ENCODE data around the gene ZNF512B.

Gene ZNF512B

DNA sequence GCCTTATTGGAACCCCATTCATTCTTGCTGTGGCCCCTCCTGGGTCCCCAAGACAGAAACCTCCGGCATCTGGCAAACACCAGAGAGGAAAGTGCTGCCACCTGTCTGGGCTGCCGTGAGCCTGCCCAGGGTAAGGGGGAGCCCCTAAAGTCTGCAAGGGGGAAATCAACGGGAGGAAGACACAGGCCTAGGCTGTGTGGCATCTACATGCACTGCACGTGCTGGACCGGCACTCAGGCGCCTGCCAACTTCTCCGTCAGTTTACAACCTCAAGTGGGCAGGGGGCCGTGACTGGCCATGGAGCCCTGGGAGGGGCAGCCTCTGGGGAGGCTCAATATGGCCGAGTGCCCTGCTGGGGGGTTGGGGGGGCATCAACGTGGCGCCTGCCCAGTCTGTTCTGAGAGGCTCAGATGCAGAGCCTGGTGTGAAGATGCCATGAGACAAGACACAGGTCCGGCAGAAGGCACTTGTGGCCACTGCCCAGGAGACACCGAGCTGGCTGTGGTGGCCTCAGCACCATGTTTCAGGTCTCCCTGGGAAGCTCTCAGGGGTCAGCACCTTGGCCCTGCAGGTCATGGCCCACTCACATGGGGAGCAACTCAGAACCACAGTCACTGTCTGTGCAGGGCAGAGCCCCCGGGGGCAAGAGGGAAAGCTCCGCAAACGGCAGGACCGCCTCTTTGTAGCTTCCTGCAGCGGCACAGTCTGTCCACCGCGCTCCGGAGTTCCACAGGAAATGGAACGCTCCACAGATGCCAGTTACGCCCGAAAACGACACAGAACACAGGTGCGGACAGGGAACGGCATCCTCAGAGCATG is 21.9 kb downstream of the ZNF512B start:
- no peak for DNase-seq

- DNase-seq, result no peak
These were observed 22.6 kb downstream of the ZNF512B start for GRCh38 chr20:63946986-63947637.

GRCh38 chr20:63945921-63946920 is 23.5 kb downstream of the ZNF512B start:
- DNase-seq, result no peak

DNA sequence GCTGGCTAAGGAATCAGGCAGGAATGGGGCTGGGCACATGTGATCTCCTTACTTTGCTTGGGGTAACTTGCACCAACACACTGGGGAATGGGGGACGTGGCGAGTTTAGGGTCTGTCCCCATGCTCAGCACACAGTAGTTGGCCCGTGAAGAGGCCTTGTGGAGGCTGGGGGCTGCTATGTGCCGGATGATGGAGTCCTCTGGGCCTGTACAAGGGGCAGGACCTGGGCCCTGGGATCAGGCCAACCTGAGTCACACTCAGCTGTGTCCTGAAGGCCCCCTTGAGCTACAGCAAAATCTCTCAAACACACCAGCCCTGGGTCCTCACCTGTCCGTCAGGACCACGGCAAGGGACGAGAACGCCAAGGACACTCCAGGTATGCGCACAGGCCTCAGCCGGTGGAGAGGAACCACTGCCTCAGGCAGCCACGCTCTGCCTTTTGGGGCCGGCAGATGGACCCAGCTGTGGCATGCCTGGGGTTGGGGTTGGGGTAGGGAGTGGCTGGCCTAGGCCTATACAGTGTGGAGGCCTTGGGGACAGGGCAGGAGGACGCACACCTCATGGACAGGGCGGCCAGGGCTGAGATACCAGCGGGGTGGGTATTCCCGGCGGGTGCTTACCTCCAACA is 24.6 kb downstream of the ZNF512B start:
- DNase-seq, result no peak

DNA sequence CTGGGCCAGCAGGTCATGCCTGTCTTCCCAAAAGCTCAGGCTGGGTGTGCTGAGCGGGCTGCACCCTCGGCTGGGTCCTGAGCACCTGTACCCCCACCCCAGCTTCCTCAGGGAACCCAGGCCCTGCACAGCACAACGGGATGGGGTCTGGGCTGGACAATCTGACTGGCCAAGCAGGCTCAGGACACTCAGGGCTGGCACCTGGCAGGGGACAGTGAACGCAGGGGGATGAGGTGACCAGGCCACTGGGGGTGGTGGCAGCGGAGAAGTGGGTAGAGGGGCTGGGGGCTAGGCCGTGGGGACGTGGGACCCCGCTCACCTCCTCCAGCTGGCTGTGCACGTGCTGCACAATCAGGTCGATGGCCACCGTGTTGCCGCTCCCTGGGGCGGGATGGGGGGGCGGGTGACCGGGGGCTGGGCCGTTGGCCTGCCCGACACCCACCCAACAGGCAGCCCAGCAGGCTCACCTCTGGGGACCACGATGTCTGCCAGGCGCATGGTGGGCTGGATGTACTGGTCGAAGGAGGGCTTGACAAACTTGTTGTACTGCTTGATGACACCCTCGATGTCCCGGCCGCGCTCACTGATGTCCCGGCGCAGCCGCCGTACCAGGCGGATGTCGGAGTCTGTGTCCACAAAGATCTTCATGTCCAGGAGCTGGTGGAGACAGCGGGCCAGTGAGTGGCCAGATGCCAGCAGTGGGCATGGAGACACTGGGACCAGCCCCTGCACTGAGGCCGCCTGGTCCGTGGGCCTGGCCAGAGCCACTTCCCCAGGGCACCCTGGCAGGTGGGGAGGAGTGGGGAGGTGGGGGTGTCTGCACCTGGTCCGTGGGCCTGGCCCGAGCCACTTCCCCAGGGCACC is 25.4 kb downstream of the ZNF512B start:
- no peak for DNase-seq

DNA sequence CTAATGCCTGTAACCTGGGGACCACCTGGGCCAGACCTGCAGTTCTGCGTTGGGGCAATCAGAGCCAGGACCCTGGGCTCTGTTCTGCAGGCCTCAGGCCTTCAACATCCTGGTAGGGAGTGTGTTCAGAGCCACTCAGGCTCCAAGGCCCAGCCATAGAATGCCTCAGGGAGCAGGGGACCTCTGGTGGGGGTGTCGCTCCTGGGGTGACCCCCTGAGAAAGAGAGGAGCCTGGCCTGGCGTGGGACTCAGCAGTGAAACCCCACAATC is 26.0 kb downstream of the ZNF512B start:
- DNase-seq, result no peak

DNA sequence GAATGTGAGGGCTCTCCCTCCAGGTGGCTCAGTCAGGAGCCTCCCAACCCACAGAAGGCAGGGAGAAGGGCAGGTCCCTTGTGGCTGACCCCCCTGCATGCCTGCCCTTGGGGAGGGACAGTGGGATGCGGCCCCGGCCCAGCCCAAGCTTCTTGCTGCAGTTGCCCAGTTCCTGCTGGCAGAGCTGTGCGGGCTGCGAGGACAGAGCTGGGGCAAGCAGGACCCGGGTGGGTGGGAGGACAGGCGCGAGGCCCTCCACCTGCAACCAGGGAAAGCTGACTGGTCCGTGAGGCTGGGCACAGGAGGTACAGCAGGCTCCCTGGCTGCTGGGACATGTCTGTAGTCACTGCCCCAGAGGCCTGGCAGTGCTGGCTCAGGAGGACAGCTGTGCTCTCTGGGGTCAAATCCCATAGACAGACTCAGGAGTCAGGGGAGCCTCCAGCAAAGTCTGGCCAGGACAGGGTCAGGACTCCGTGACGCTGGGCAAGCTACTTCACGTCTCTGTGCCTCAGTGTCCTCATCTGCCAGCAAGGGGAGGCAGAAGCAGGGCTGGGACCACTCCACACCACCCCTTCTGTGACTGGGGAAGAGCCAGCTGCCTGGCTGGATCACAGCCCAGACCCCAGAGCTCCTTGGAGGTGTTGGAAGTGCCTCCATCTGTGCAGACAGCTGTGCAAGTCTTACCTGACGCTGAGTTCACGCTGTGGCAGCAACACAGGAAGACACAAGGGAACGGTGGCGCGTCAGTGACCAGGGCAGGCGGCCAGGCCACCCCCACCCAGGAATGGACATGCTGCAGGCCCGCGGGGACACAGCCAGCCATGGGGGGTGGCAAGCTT is 26.5 kb downstream of the ZNF512B start:
- DNase-seq, result no peak

DNA sequence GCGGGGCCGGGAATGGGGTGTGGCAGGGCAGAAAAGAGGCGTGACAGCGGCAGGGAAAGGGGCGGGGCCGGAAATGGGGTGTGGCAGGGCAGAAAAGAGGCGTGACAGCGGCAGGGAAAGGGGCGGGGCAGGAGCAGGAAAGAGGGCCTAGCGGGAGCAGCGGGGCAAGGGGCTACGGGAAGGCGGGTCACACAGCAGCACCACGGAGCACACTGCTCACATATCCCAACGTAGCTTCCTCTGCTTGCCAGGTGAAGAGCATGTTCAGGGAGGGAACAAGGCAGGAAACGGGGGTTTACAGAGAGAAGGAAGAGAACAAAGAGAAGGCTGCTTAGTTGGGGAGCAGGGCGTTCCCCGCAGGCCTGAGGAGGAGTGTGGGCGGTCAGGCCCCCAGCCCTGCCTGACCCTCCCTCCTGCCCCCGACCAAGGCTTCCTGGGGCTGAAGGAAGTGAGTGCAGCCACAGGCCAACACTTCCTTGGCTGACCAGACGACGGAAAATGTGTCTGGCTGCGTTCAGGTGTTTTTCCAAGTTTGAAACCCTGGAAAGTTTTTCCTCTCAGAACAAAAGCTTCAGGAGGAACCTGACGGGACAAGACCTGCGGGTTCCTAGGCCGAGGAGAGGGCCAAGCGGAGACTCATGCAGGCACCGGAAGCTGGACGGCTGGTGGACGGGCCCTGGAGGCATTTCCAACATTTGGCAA is 27.3 kb downstream of the ZNF512B start:
- DNase-seq, result peak in 4 of 5 experiments; percentile 23 to 48 (median 41)

- peak; percentile 27 to 93 (median 77) for DNase-seq
These were observed 28.2 kb downstream of the ZNF512B start for GRCh38 chr20:63941282-63942081.

DNA sequence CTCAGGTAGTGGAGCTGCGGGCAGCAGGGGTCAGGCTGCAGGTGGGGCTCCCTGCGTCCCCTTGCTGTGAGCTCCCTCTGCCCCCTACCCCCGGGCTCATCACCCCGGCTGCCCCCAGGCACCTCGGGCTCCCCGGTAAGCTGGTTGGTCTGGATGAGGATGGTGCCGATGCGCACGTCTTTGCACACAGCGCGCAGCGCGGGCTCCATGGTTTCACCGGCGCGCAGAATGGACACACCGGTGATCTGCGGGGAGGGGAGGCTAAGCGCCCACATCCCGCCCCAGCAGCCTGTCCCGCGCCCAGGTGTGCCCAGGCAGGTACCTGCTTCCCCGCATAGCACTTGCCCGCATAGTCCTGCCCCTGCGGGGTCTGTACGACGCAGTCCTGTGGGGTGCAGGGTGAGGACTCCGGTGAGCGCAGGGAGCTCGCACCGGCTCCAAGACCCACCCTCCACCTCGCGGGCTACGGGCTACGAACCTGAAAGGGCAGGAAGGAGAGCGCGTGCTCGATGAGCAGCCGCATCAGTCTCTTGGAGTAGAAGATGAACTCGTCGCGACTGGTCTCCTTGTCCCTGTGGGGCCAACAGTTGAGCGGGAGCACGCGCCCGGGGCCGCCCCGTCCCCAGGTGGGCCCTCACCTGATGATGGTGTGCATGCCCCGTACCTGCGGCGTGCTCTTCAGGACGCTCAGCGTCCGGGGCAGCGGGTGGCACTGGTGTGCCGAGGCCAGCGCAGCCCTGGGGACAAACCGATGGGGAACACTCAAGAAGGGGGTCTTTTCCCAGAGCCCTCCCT is 29.1 kb downstream of the ZNF512B start:
- no peak for DNase-seq

DNA sequence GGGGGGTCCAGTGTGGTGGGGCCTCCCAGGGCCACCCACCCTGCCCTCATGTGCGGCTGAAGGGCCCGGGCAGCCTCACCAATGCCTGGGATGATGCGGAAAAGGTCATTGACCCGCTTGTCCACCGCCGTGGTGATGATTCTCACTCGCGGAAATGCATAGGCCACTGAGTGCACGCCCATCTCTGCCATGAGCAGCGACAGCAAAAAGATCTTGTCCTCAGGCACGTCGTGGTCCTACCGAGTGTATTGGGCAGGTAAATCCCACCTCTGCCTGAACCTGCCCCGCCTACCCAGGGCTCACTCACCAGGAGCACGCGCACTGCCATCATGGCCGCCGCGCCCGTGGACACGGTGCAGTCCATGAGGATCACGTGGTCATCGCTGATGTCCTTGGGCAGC is 29.7 kb downstream of the ZNF512B start:
- DNase-seq, result no peak

DNA sequence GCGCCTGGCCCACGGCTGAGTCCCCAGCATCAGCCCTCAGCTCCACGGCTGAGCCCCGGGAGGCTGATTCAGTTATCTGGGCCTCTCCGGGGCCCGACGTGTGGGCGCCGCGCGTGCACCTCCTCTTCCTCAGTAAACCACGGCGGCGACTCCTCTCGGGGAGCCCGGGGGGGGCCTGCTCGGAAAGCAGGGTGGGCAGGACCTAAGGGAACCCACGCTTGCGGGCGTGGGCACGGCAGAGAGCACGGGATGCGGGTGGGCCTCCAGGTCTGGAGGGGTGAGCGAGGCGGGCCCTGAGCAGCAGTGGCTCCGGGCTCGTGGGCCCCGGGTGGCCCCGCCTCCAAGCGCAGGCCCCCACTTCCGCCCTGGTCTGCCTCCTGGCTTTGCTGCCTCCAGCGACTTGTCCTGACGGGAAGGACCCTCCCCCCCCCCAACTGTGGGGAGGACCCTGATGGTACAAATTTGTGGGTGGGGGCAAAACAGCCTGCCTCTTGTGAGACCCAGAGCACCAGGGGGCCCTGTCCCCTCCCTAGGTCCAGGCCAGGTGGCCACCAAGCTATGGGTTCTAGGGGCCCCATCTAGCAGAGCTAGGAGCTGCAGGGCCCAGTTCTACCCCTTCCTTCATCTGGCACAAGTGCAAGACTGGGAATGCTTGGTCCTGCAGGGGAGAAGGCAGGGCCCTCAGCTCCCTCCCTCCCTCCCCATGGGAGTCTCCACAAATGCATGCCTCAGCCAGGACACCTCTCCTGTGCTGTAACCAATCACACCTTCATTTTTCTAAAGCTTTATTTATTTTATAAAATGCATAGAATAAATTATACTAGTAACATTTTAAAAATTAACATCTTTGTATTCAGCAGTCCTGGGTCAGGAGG is 30.4 kb downstream of the ZNF512B start:
- DNase-seq, result peak in 1 of 5 experiments; percentile 34

GRCh38 chr20:63937596-63937995 is 32.1 kb downstream of the ZNF512B start:
- DNase-seq, result no peak

- no peak for DNase-seq
These were observed 34.3 kb downstream of the ZNF512B start for GRCh38 chr20:63935447-63935846.

- DNase-seq, result no peak
These were observed 35.3 kb downstream of the ZNF512B start for GRCh38 chr20:63934271-63935068.

GRCh38 chr20:63933646-63934045 is 36.1 kb downstream of the ZNF512B start:
- DNase-seq, result no peak

Data from T-helper 2 cell (primary cell).